Measurements from ENCODE around the gene SUN1.
"Not testable (repeated sequence)": the region's sequence is repeated elsewhere in the genome, so short reads cannot be mapped to it uniquely, and the experiment has no call there.

Gene SUN1

GRCh38 chr7:791519-791918 is 40.8 kb upstream of the SUN1 start:
- Histone ChIP-seq H3K79me2 (ENCODE audit: low read length) (no peaks in the 10 kb centered on the region), H3K36me3 (replicated peaks; ENCODE audit: low read depth, low read length) (peaks cover 11% of the 10 kb centered on the region), H3K4me3 (ENCODE audit: low read length) (no peak overlapping the region), H3K4me2 (ENCODE audit: low read length) (no peak overlapping the region), H2AFZ (ENCODE audit: low read depth, low read length) (no peak overlapping the region), H3K9ac (ENCODE audit: low read length) (no peak overlapping the region), H3K4me1 (ENCODE audit: low read length) (no peaks in the 10 kb centered on the region), H3K27ac (ENCODE audit: low read length) (no peak overlapping the region), H3K9me3 (ENCODE audit: insufficient read depth, low read length) (no peaks in the 10 kb centered on the region), H4K20me1 (ENCODE audit: insufficient read depth, low read length) (no peaks in the 10 kb centered on the region), H3K27me3 (ENCODE audit: low read depth, low read length) (no peaks in the 10 kb centered on the region)
- TF ChIP-seq, protein P1, sequence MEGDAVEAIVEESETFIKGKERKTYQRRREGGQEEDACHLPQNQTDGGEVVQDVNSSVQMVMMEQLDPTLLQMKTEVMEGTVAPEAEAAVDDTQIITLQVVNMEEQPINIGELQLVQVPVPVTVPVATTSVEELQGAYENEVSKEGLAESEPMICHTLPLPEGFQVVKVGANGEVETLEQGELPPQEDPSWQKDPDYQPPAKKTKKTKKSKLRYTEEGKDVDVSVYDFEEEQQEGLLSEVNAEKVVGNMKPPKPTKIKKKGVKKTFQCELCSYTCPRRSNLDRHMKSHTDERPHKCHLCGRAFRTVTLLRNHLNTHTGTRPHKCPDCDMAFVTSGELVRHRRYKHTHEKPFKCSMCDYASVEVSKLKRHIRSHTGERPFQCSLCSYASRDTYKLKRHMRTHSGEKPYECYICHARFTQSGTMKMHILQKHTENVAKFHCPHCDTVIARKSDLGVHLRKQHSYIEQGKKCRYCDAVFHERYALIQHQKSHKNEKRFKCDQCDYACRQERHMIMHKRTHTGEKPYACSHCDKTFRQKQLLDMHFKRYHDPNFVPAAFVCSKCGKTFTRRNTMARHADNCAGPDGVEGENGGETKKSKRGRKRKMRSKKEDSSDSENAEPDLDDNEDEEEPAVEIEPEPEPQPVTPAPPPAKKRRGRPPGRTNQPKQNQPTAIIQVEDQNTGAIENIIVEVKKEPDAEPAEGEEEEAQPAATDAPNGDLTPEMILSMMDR (IDR thresholded peaks at IDR 0.05; ENCODE audit: low read depth, low read length), result no peak
- no peak for TF ChIP-seq EZH2phosphoT487 (IDR thresholded peaks at IDR 0.05; ENCODE audit: low read depth)

DNA sequence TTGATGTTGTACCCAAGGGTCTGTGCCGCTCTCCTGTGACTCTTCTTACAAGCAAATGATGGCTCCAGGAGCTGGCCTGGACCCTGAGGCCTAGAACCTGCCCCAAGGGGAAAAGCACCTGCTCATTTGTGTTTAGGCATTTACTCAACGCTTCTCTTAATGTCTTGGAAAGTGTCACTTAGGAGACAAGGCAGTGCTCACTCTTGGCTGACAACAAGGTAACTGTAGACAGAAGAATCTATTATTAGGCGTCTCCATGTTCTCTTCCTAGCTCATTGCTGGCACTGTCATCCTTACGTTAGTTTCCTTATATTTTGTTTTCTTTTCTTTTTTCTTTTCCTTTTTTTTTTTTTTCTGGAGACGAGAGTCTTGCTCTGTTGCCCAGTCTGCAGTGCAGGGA is 38.1 kb upstream of the SUN1 start:
- Histone ChIP-seq H3K4me3 (ENCODE audit: low read length) (no peak overlapping the region), H3K36me3 (replicated peaks; ENCODE audit: low read depth, low read length) (no peaks in the 10 kb centered on the region), H3K4me1 (ENCODE audit: low read length) (no peaks in the 10 kb centered on the region), H3K4me2 (ENCODE audit: low read length) (no peak overlapping the region), H3K79me2 (ENCODE audit: low read length) (no peaks in the 10 kb centered on the region), H3K27ac (ENCODE audit: low read length) (no peak overlapping the region), H3K9me3 (ENCODE audit: insufficient read depth, low read length) (no peaks in the 10 kb centered on the region), H3K27me3 (ENCODE audit: low read depth, low read length) (no peaks in the 10 kb centered on the region), H4K20me1 (ENCODE audit: insufficient read depth, low read length) (no peaks in the 10 kb centered on the region), H2AFZ (ENCODE audit: low read depth, low read length) (no peak overlapping the region), H3K9ac (ENCODE audit: low read length) (no peak overlapping the region)
- TF ChIP-seq, protein P1 (IDR thresholded peaks at IDR 0.05; ENCODE audit: low read depth, low read length), result no peak
- TF ChIP-seq EZH2phosphoT487 (IDR thresholded peaks at IDR 0.05; ENCODE audit: low read depth), result no peak

DNA sequence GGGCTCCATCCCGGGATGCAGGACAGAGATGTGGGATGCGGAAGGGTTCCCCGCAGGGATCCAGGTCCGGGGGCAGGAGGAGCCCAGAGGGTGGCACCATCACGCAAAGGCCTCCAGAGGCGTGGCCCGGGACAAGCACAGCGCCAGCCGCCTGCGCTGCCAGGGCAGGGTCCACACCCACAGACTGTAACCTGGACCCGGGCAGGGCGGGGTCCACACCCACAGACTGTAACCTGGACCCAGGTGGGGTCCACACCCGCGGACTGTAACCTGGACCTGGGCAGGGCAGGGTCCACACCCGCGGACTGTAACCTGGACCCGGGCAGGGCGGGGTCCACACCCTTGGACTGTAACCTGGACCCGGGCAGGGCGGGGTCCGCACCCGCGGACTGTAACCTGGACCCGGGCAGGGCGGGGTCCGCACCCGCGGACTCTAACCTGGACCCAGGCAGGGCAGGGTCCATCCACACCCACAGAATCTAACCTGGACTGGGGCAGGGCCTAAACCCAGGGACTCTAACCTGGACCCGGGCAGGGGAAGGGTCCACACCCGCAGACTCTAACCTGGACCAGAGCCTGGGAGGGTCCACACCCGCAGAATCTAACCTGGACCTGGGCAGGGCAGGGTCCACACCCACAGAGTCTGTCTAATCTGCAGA is 37.5 kb upstream of the SUN1 start:
- no peak for TF ChIP-seq EZH2phosphoT487 (IDR thresholded peaks at IDR 0.05; ENCODE audit: low read depth)
- TF ChIP-seq, protein P1 (IDR thresholded peaks at IDR 0.05; ENCODE audit: low read depth, low read length), result no peak
- Histone ChIP-seq H3K4me1 (ENCODE audit: low read length) (no peaks in the 10 kb centered on the region), H3K27ac (ENCODE audit: low read length) (no peak overlapping the region), H3K9ac (ENCODE audit: low read length) (no peak overlapping the region), H3K9me3 (ENCODE audit: insufficient read depth, low read length) (no peaks in the 10 kb centered on the region), H3K79me2 (ENCODE audit: low read length) (no peaks in the 10 kb centered on the region), H4K20me1 (ENCODE audit: insufficient read depth, low read length) (no peaks in the 10 kb centered on the region), H3K36me3 (replicated peaks; ENCODE audit: low read depth, low read length) (no peaks in the 10 kb centered on the region), H3K4me3 (ENCODE audit: low read length) (no peak overlapping the region), H2AFZ (ENCODE audit: low read depth, low read length) (no peak overlapping the region), H3K4me2 (ENCODE audit: low read length) (no peak overlapping the region), H3K27me3 (ENCODE audit: low read depth, low read length) (no peaks in the 10 kb centered on the region)

- H3K27ac ChIP-seq (ENCODE audit: low read length); H3K4me3 ChIP-seq (ENCODE audit: low read length); H3K9ac ChIP-seq (ENCODE audit: low read length); H3K9me3 ChIP-seq (ENCODE audit: insufficient read depth, low read length); H3K79me2 ChIP-seq (ENCODE audit: low read length); H3K4me2 ChIP-seq (ENCODE audit: low read length); H2AFZ ChIP-seq (ENCODE audit: low read depth, low read length); H3K4me1 ChIP-seq (ENCODE audit: low read length); H4K20me1 ChIP-seq (ENCODE audit: insufficient read depth, low read length); H3K27me3 ChIP-seq (ENCODE audit: low read depth, low read length); H3K36me3 ChIP-seq (replicated peaks; ENCODE audit: low read depth, low read length): not testable (repeated sequence)
Measured at GRCh38 chr7:796434-797169, 35.7 kb upstream of the SUN1 start.

Data from OCI-LY3 (cell line).